NCI-H2107 (cell line): ENCODE data around the gene OPRL1.

Source experiments
- DNase-seq: peaks from one replicate; lab custom pipeline; 2025; lab: John Stamatoyannopoulos, UW

The OPRL1 gene

GRCh38 chr20:64072498-64073063 lies 7.3 kb upstream of the OPRL1 start:
- DNase-seq = no peak

DNA sequence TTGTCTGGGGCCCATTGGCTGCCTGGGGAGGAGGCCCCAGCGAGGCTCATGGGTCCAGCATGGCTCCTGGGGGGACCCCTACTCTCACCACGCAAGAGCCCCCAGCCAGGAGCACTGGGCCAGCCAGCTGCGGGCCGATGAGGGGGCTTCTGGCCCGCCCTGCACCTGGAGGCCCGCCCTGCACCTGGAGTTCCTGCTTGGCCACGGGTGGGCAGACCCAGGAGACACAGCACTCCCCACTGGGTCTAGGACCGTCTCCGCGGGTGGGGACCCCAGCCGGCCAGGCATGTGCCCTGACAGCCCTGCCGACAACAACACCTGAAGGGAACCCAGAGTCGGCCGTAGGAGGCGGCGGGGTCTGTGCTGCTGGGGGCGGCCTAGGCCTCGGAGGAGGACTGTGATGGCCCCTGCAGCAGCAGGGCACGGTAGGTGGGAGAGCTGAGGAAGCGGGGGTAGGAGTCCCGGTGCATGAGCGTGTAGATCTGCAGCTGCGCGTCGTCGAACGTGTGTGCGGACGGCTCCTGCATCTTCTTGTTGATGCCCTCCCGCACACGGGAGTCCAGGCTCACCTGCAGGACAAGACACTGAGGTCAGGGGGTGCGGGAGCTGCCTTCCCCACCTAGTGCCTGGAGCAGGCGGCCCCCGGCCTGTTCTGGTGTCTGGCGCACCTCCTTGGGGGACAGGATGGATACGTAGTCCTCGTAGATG lies 6.3 kb upstream of the OPRL1 start:
- no peak for DNase-seq

DNA sequence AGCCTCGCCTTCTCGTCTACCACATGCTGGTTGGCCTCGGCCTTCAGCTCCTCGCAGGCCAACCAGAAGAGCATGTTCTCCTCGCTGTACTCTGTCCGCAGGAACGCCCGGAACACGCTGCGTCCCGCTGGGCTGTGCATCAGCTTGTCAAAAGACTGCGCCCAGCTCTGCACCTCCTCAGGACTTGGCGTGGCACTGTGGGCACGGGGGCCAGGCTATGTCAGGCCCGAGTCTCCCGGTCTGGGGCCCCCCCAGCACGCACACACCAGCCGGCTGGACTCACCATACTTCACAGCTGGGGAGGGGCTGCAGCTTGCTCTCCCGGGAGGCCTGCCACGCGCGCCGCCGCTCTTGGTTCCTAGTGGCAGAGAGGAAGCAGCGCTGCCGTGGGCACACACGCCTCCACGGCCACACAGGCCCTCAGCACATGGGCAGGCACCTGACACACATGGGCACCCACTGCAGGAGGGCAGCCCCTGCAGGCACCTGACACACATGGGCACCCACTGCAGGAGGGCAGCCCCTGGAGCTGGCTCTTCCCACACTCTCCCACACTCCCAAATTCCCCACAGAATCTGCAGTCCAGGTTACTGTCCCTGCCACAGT lies 5.6 kb upstream of the OPRL1 start:
- DNase-seq = no peak

DNA sequence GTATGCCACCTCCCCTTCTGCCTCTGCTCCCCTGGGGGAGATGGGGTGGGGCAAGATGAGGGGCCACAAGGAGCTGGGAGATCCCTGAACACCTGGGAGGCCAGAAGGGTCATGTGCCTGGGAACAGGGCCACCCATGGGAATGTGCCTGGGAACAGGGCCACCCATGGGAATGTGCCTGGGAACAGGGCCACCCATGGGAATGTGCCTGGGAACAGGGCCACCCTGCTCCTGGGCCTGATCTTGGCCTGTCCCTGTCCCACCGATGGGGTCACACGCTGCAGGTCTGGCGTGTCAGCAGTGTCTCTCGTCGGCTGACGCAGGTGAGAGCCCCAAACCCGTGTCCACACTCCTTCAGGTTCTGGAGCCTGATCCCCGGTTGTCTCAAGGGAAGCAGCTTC lies 4.9 kb upstream of the OPRL1 start:
- DNase-seq = no peak

GRCh38 chr20:64075556-64075955 lies 4.3 kb upstream of the OPRL1 start:
- DNase-seq = no peak

DNA sequence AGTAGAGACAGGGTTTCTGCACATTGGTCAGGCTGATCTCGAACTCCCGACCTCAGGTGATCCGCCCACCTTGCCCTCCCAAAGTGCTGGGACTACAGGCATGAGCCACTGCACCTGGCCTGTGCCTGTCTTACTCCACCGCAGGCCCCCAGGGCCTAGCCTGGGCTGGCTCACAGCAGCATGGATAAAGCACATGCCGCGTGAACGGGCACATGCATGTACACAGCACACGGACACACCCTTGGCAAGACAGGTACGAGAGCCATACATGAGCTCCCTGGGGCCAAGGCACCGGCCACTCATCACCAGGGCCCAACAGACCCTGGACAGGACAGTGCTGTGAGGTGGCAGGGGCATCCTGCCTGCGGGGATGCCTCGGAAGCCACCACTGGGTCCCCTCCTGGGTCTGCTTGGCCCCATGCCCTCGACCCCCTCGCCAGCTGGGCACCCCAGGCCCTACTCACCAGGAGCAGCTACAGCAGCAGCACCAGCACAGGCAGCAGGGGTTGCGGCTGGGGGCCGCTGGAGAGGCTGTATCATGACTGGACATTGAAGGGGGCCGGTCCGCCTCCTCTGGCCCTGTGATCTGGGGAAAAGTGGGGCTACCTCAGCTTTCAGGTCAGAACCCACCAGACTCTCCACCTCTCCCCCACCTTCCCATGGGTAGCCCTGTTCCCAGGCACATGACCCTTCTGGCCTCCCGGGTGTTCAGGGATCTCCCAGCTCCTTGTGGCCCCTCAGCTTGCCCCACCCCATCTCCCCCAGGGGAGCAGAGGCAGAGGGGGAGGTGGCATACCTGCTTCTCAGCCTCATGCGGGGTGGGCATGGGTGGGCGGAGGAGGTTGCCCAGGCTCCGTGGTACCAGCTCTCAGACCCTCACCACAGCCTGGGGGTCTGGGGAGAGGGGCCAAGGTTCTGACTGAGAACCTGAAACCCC lies 3.6 kb upstream of the OPRL1 start:
- no peak for DNase-seq

DNA sequence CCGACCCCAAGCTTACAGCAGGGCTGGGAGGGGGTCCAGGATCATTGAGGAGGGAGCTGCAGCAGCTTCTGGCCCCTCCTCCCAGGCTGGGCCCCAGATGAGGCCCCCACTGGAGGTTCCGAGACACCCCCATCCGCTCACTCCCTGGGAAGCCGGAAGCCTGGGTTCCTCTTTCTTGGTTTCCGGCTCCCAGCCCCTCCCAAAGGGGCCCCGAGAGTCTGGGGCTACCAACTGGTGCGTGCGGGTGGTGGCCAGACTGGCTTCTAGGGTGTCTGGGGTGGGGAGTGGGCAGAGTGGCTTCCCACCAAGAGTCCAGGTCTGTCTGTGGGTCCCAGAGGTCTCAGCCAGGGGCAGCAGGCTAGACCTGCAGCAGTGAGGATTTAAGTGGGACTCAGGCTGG lies 2.8 kb upstream of the OPRL1 start:
- no peak for DNase-seq

DNA sequence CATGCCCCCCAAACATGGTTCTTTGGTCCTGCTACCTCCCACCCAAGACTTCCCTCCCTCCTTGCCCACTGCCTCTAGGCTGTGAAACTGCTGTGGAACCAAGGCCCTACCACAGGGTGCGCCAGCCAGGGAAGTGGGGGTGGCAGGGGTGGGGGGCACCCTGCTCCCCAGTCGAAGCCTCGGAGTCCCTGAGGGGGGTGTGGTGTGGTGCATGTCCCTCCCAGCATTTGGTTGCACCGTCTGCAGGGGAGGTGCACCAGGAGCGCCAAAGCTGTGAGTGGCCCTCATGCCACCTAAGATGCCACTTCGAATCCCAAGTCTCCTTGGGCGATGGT lies 2.4 kb upstream of the OPRL1 start:
- DNase-seq = no peak

DNA sequence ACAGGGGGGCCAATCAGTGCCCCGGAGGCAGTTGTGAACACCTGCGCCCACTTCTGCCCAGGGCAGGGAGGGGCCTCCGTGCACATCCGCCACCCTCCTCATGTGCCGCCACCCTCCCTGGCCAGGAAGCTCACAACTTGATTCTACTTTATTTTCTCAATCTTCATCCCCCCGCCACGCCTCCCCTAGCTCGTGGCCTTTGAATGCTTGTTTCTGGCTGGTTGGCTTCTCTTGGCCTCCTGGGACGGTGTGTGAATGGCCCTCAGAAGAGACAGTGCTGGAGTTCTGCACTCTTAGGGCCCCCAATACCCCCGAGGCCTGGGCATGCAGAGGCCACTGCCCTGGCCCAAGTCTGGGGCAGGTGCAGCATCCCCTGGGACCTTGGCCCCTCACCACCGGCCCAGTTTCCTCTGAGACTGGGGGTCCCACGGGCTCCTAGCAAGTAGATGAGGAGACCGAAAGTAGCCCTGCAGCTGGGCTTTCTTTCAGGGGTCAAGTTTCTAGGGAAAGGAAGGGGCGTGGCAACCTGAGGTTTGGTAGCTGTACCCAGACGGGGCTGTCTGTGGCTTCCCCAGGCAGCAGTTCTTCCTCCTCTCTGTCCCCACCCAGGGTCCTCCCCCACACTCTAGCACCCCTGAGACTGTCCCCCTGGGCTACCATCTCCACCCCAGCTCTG lies 1.9 kb upstream of the OPRL1 start:
- no peak for DNase-seq

DNA sequence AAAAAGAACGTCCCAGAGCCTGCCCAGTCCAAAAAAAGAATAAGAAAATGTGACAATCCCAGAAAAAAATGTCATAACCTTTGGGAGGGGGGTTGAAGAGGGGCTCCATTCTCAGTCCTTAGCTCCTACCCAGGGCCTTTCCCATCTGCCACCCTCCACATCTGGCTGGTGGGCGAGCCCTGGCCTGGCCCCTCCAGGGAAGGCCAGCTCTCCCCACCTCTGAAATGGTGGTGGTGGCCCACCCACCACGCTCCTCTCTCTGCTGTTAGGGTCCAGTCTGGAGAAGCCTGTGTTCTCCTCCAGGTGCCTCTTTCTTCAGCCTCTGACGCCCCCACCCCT lies 979 bp upstream of the OPRL1 start:
- DNase-seq = no peak

DNA sequence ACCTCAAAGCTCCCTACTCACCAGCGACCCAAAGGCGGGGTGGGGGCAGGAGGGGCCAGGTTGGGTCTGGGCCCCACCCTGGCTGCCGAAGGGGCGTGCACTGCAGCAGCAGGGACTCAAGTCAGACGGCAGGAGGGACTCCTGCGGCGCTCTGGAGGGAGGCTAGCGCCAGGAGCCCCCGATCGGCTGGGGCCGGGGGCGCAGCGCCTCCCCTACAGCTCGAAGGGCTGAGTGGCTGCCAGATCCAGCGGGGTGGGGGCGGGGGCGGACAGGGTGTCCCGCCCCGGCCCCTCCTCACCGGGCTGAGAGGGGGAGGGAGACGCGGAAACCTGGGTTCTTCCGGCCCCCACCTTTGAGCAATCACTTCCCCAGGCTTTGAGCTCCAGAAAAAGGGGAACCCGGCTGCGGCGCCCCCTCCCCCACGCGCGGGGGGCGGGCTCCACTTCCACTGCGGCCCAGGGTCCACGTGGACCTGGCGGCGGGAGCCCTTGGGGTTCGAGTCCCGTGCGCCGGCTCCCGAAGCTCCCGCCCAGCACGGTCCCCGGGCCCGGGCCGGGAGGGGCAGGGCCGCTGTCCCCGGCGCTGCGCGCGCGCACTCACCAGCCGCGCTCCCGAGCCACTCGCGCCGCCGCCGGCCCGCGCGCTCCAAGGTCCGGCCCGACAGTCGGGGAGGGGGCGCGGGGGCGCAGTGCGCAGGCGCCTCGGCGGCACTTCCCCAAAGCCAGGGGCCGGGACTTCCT lies 439 bp upstream of the OPRL1 start, which contains the start of gene RGS19:
Gene RGS19 (minus strand): TSS at position 246 of the 740 bp plus-strand sequence. CDS start 2,632 bp downstream, outside the sequence.
- no peak for DNase-seq

DNA sequence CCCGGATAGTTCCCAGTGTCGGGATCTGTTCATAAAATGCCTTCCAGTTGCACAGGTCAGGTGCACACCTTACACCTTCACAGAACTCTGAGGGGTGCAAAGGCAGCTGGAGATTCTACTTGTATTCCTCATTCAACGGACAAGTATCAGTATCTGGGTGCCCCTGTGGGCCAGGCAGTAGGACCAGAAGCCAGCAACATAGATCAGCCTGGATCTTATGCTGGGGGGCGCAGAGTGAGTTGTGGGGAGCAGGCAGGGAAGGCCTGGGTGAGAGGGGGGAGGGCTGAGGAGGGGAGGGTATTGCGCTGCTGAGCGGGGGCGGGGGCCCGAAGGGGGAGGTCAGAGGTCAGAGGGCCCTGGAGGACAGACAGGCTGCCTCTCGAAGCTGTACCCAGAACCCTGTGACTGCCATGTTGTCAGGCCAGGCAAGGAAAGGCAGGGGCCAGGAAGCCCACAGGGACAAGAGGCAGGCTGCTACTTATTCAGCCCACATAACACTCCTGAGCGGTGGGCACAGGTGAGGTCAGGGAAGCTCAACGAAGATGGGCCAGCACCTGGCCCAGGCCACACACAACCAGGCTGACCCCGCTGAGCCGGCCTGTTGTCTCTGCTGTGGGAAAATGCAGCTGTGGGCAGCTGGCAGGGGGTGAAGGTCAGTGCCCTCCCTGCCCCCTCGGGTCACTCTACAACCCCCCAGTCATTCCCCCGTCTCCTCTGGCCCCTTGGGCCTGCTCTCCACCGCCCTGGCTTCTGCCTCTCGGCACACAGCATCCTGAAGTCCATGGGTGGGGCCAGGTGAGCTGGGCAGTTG lies 1.1 kb downstream of the OPRL1 start:
- DNase-seq = no peak

GRCh38 chr20:64081624-64081964 lies 1.7 kb downstream of the OPRL1 start:
- DNase-seq = no peak

DNA sequence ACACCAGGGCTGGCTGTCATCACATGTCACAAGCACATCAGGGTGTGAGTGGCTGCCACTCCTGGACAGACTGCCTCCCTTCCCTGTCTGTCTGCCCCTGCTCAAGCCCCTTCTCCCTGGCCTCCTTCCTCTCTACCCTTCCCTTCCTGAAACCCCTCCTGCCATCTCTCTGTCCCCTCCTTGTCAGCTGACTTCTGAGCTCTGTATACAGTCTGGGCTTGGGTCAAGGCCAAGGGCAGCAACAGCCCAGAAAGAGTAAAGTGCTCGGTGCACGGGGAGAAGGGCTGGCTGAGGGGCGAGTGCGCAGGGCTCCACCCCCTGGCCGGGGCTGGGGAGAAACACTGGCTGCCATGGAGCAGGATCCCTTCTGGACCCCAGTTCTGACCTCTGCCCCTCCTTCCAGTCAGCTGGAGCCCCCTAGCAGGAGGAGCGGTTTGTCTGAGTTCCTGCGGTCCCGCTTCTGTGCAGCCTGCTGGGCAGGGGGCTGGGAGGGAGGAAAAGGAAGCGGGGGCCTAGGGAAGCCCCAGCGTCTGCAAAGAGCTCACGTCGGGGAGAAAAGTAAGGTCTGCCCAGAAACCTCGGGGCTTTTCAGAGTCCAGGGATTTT lies 2.3 kb downstream of the OPRL1 start:
- no peak for DNase-seq

GRCh38 chr20:64082820-64083377 lies 3.0 kb downstream of the OPRL1 start:
- DNase-seq = no peak

GRCh38 chr20:64083378-64083803 lies 3.5 kb downstream of the OPRL1 start:
- DNase-seq = peak; percentile 68

GRCh38 chr20:64083804-64084684 lies 4.2 kb downstream of the OPRL1 start, which contains the start of gene LKAAEAR1:
LKAAEAR1 (minus strand) TSS chr20:64084398; CDS start chr20:64084219, 179 bp downstream.
- DNase-seq = no peak

DNA sequence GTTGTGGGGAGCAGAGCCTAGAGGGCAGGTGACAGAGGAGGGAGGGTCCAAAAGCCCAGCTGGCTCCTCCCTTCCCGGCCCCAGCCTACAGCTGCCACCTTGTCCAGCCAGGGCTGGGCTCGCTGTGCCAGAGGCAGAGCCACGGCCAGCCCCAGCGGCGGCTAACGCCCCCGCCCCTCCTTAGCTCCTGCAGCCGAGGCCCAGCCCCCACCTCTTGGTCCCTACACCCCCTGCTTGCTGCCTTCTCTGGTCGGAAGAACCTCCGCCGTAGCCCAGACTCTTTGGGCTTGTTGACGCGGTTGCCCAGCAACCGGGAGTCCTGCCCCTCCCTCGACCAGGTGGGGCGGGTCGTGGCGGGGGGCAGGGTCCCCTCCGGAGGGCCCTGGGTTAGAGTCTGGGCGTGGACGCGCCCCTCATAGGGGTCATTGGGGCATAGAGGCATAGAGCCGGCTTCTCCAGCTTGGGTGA lies 4.8 kb downstream of the OPRL1 start:
- no peak for DNase-seq

DNA sequence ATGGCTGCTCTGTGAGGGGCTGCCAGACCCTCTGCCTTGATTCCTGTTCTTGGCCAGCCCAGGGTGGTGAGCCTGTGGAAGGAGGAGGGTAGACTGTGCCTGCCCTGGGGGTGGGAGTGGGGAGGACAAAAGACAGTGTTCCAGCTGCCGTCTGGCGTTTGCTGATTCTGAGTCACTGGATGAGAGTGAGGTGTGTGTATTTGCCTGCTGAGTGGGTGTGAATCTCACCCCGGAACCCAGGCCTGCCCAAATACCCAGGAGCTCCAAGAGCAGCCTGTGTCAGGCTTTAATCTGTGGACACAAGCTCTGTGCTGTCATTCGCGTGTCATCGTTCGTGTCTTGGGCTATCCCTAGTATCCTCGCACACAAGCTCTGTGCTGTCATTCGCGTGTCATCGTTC lies 6.9 kb downstream of the OPRL1 start:
- no peak for DNase-seq
